GM23338 (cell line): ENCODE results near the gene PRKD3. TPM values are rescaled to one million over a fixed set of nuclear protein-coding genes. Genes with fewer than 3 reads are reported as not detected.

Experiments used
- ATAC-seq: fragments of 200-7000 bp; cut with Tn5 transposase; 3 replicates; pipeline ENCODE4 v1.9.1; 2020
- DNase-seq: peaks from one replicate; pipeline ENCODE4 v3.0.0-alpha.2; 2015; ENCODE audit warnings: low spot score
- H2AFZ ChIP-seq: fragments of 200-600 bp; sonication (generic); 2 replicates; pipeline ENCODE4 v1.8.0; 2016; ENCODE audit warnings: antibody characterized with exemption, mild to moderate bottlenecking, moderate library complexity
- H3F3A ChIP-seq: fragments of 200-600 bp; sonication (generic); replicated peaks from 2 replicates; pipeline ENCODE4 v1.8.0; 2017; ENCODE audit warnings: antibody characterized with exemption, mixed run types, low read depth
- H3K27ac ChIP-seq: fragments of 200-600 bp; sonication (generic); 2 replicates; pipeline ENCODE4 v1.6.1; 2016; ENCODE audit warnings: low read depth
- H3K27me3 ChIP-seq: fragments of 200-600 bp; sonication (generic); 2 replicates; pipeline ENCODE4 v1.8.0; 2016; ENCODE audit warnings: mild to moderate bottlenecking, mixed run types, moderate library complexity; ENCODE audit not compliant: insufficient read depth
- H3K36me3 ChIP-seq: fragments of 200-600 bp; sonication (generic); 2 replicates; pipeline ENCODE4 v1.8.0; 2016; ENCODE audit warnings: mild to moderate bottlenecking; ENCODE audit not compliant: insufficient read depth
- H3K4me1 ChIP-seq: fragments of 200-600 bp; sonication (generic); 2 replicates; pipeline ENCODE4 v1.8.0; 2016; ENCODE audit warnings: mild to moderate bottlenecking, moderate library complexity; ENCODE audit not compliant: insufficient read depth
- H3K4me2 ChIP-seq: fragments of 200-600 bp; sonication (generic); 2 replicates; pipeline ENCODE4 v1.7.1; 2017; ENCODE audit warnings: mixed run types
- H3K4me3 ChIP-seq: fragments of 200-600 bp; sonication (generic); 2 replicates; pipeline ENCODE4 v1.6.1; 2016; ENCODE audit warnings: mixed run types
- H3K79me2 ChIP-seq: fragments of 200-600 bp; sonication (generic); replicated peaks from 2 replicates; pipeline ENCODE4 v1.8.0; 2017; ENCODE audit warnings: mild to moderate bottlenecking; ENCODE audit not compliant: insufficient read depth
- H3K9me2 ChIP-seq: fragments of 200-600 bp; sonication (generic); 2 replicates; pipeline ENCODE4 v1.8.0; 2017; ENCODE audit not compliant: insufficient read depth
- H4K20me1 ChIP-seq: fragments of 200-600 bp; sonication (generic); replicated peaks from 2 replicates; pipeline ENCODE4 v1.8.0; 2017; ENCODE audit warnings: mild to moderate bottlenecking; ENCODE audit not compliant: insufficient read depth
- H3K27ac Mint-ChIP-seq: 2 replicates; pipeline ENCODE4 v1.8.0; 2020; ENCODE audit warnings: inconsistent platforms, mild to moderate bottlenecking, moderate library complexity, mixed read lengths
- H3K27me3 Mint-ChIP-seq: 3 replicates; pipeline ENCODE4 v1.8.0; 2022; ENCODE audit warnings: low read depth, mild to moderate bottlenecking, moderate library complexity, mixed read lengths, inconsistent platforms; ENCODE audit not compliant: insufficient read depth, poor library complexity
- H3K36me3 Mint-ChIP-seq: 3 replicates; pipeline ENCODE4 v1.8.0; 2021; ENCODE audit warnings: low read depth, mild to moderate bottlenecking, inconsistent platforms, moderate library complexity, mixed read lengths
- H3K4me1 Mint-ChIP-seq: 3 replicates; pipeline ENCODE4 v1.8.0; 2020; ENCODE audit warnings: mild to moderate bottlenecking, inconsistent platforms, mixed read lengths
- H3K4me3 Mint-ChIP-seq: 3 replicates; pipeline ENCODE4 v1.8.0; 2021; ENCODE audit warnings: moderate library complexity, mild to moderate bottlenecking, inconsistent platforms, mixed read lengths
- H3K9me3 Mint-ChIP-seq: 3 replicates; pipeline ENCODE4 v1.8.0; 2020; ENCODE audit warnings: moderate library complexity, mild to moderate bottlenecking, inconsistent platforms, mixed read lengths
- CREB1 ChIP-seq: fragments of 250-450 bp; sonication (Bioruptor Pico); IDR thresholded peaks from 2 replicates; pipeline ENCODE4 v1.5.0; 2020; ENCODE audit warnings: low read depth, mild to moderate bottlenecking, moderate library complexity
- CTCF ChIP-seq, 2 experiments: fragments of 200-600 bp in 1 of 2; sonication (generic) in 1 of 2; conservative IDR thresholded peaks; 2 replicates each; pipeline versions ENCODE4 v1.5.1 to v1.6.1; 2016 to 2017; ENCODE audit warnings: antibody characterized with exemption in 2 of 2, low read depth in 2 of 2, mild to moderate bottlenecking in 2 of 2, moderate library complexity in 1 of 2
- ETS1 ChIP-seq: IDR thresholded peaks from 2 replicates; pipeline ENCODE4 v1.6.1; 2016; ENCODE audit warnings: antibody characterized with exemption
- EZH2phosphoT487 ChIP-seq: fragments of 200-600 bp; sonication (generic); IDR thresholded peaks from one replicate; pipeline ENCODE4 v1.8.1; 2018; ENCODE audit warnings: antibody characterized with exemption; ENCODE audit not compliant: unreplicated experiment
- JUNB ChIP-seq: IDR thresholded peaks from one replicate; pipeline ENCODE4 v1.6.1; 2016; ENCODE audit warnings: antibody characterized with exemption; ENCODE audit not compliant: unreplicated experiment
- NANOG ChIP-seq: IDR thresholded peaks from 2 replicates; pipeline ENCODE4 v1.6.1; 2016; ENCODE audit warnings: antibody characterized with exemption, borderline replicate concordance
- REST ChIP-seq: IDR thresholded peaks from one replicate; pipeline ENCODE4 v1.6.1; 2018; ENCODE audit warnings: antibody characterized with exemption; ENCODE audit not compliant: unreplicated experiment
- STAT1 ChIP-seq: IDR thresholded peaks from one replicate; pipeline ENCODE4 v1.6.1; 2016; ENCODE audit warnings: antibody characterized with exemption; ENCODE audit not compliant: unreplicated experiment
- ZNF114 ChIP-seq: fragments of 250-450 bp; sonication (Bioruptor Pico); IDR thresholded peaks from 2 replicates; pipeline ENCODE4 v1.5.0; 2020; ENCODE audit warnings: mild to moderate bottlenecking, moderate library complexity
- ZNF331 ChIP-seq: fragments of 250-450 bp; sonication (Bioruptor Pico); IDR thresholded peaks from 2 replicates; pipeline ENCODE4 v1.5.0; 2020; ENCODE audit warnings: low read depth, mild to moderate bottlenecking, moderate library complexity
- polyA plus RNA-seq: library from polyadenylated mRNA; unstranded; fragments of >200 nt; fragmentation: Nextera tagmentation; extraction: Ambion mirVana; gene quantifications from 2 replicates; pipeline ENCODE4 v1.2.1, GENCODE V29; 2016
- total RNA-seq: library from RNA; depleted of rRNA; stranded (reverse); fragments of >200 nt; shearing (Covaris generic); gene quantifications from 2 replicates; pipeline ENCODE4 v1.2.3, GENCODE V29; 2014

Gene PRKD3
- total and polyA plus RNA-seq, 2 experiments from 2014 or later = 59.7 to 77.0 TPM

GRCh38 chr2:37300146-37300545, 24.5 kb downstream of the PRKD3 start (continued):
- TF ChIP-seq JUNB = no peak
- TF ChIP-seq ETS1 = no peak
- no peak for TF ChIP-seq STAT1
- no peak for TF ChIP-seq EZH2phosphoT487

GRCh38 chr2:37297632-37298031, 27.0 kb downstream of the PRKD3 start:
- no peak overlapping the region for H3K4me3 ChIP-seq
- H2AFZ ChIP-seq = no peak overlapping the region
- TF ChIP-seq JUNB (no peak), EZH2phosphoT487 (no peak), CREB1 (CRISPR knock-in tag) (no peak), ZNF114 (CRISPR knock-in tag) (no peak), STAT1 (no peak), ZNF331 (CRISPR knock-in tag) (no peak), REST (no peak), NANOG (no peak)
- H3F3A ChIP-seq = no peaks in the 10 kb centered on the region
- H3K4me3 Mint-ChIP-seq = no peak overlapping the region
- peaks cover 95% of the 10 kb centered on the region for H3K79me2 ChIP-seq
- no peak overlapping the region for H3K27ac Mint-ChIP-seq
- no peaks in the 10 kb centered on the region for H3K36me3 ChIP-seq
- DNase-seq = no peak
- H3K4me1 ChIP-seq = no peaks in the 10 kb centered on the region
- no peaks in the 10 kb centered on the region for H3K27me3 Mint-ChIP-seq
- peaks cover 8% of the 10 kb centered on the region for H3K36me3 Mint-ChIP-seq
- H4K20me1 ChIP-seq = peaks cover 7% of the 10 kb centered on the region
- peaks cover 11% of the 10 kb centered on the region for H3K4me1 Mint-ChIP-seq
- H3K9me2 ChIP-seq = no peaks in the 10 kb centered on the region
- H3K4me2 ChIP-seq = no peak overlapping the region
- peaks cover 1% of the 10 kb centered on the region; the same call in 2 of the 3 replicates for H3K9me3 Mint-ChIP-seq
- no peak for ATAC-seq
- H3K27ac ChIP-seq = no peak overlapping the region
- no peaks in the 10 kb centered on the region for H3K27me3 ChIP-seq

GRCh38 chr2:37295469-37296073, 29.1 kb downstream of the PRKD3 start:
- no peaks in the 10 kb centered on the region for H3K27me3 ChIP-seq
- H3K79me2 ChIP-seq = peaks cover 74% of the 10 kb centered on the region
- no peaks in the 10 kb centered on the region for H3F3A ChIP-seq
- Mint-ChIP-seq H3K4me3 (no peak overlapping the region), H3K4me1 (no peaks in the 10 kb centered on the region; the same call in 2 of the 3 replicates), H3K36me3 (peaks cover 21% of the 10 kb centered on the region), H3K27me3 (peaks cover 4% of the 10 kb centered on the region), H3K9me3 (no peaks in the 10 kb centered on the region), H3K27ac (no peak overlapping the region)
- no peak for DNase-seq
- no peak overlapping the region for H3K4me2 ChIP-seq
- H2AFZ ChIP-seq = no peak overlapping the region
- ATAC-seq = no peak
- H3K9me2 ChIP-seq = no peaks in the 10 kb centered on the region
- H3K4me3 ChIP-seq = no peak overlapping the region
- no peaks in the 10 kb centered on the region for H3K4me1 ChIP-seq
- H4K20me1 ChIP-seq = peaks cover 3% of the 10 kb centered on the region
- H3K36me3 ChIP-seq = peaks cover 3% of the 10 kb centered on the region; the same call in 1 of the 2 replicates
- H3K27ac ChIP-seq = no peak overlapping the region
- TF ChIP-seq CTCF (conservative IDR thresholded peaks at IDR 0.05; ENCODE audit: low read depth in 2 of 2) = no peak
